NT2/D1 (cell line): ENCODE results near the gene LPCAT2.

Experiments
- SUZ12 ChIP-seq: IDR thresholded peaks from 2 replicates; pipeline ENCODE4 v1.6.1; 2011; ENCODE audit not compliant: insufficient read length, insufficient read depth; ENCODE audit errors: extremely low read depth
- ZNF274 ChIP-seq: IDR thresholded peaks from 2 replicates; pipeline ENCODE4 v1.6.1; 2011; ENCODE audit warnings: mild to moderate bottlenecking, low read depth, low read length

DNA sequence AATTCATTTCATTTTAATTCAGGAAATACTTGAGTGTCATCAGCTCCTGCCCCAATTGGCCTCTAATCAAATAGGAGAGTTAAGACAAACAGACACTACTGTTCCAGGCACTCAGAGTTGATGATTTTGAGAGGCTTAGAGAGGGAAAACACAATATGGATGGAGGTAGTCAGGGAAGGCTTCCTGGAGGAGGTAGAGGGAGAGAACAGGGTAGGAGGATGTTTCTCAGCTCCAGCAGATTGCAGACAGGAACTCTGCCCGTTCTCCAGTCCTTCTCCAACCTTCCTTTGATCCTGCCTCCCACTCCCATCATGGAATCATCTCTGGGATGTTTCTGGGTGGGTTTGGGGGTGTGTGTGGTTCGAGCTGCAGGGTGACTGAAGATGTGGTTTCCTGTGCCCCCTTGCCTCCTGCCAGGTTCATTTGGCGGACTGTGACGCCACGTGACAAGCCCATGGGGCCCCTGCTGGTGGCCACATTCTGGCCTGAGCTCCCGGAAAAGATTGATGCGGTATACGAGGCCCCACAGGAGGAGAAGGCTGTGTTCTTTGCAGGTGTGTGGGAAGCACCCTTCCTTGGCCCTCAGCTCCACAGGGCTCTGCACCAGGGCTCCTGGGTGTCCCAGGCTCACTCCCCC is 12.2 kb upstream of the LPCAT2 start:
- TF ChIP-seq SUZ12 = no peak
- no peak for TF ChIP-seq ZNF274
